Activated CD8-positive, alpha-beta memory T cell treated with anti-CD3 and anti-CD28 coated beads for 36 hours (primary cell): ENCODE measurements around the gene RPEL1. TPM values are rescaled to one million over a fixed set of nuclear protein-coding genes. Genes with fewer than 3 reads are reported as not detected.

ENCODE experiments used
- CTCF ChIA-PET: fragments of 350-600 bp; sonication (Branson Sonifier 250); formaldehyde crosslinking; loops from one replicate; lab custom pipeline; 2021; ENCODE audit warnings: antibody characterized with exemption; lab: Charles Lee
- POLR2A ChIA-PET: fragments of 350-600 bp; sonication (Branson Sonifier 250); formaldehyde crosslinking; loops from one replicate; lab custom pipeline; 2021; ENCODE audit warnings: antibody characterized with exemption; lab: Charles Lee
- total RNA-seq, 2 experiments: library from RNA; stranded (reverse); gene quantifications; one replicate each; pipeline ENCODE4 v1.2.3, GENCODE V29; 2021

Gene RPEL1
- total RNA-seq, 2 experiments from 2014 or later = 0.08 TPM; not detected in 1

DNA sequence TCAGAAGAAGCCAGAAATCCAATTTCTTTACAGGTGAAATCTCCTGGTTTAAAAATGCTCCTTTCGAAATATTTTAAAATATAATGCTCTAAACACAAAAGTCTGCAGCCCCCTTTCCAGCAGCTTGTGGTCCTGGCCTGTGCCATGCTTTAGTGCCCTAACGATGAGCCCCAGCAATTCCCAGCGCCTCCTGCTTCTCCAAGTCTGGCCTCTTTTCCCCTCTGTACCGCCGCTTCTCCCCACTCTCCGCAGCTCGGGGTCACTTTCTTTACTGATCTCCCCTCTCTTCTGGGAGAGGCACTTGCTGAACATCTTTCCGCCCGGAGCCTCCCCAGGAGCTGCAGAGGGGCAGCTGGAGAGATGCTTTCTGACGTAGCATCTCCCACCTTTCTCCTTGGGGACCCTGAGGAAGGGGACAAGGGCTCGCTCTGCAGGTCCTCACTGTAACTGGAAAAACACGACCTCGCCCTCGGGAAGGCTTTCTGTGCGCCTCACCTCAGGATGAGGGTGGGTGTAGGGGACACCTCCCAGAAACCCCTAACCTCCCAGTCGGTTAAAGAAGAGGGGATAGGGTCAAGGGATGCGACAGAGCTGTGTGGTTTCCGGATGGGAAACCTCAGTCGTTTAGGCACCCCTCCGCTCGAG, 30.7 kb downstream of the RPEL1 start:
- POLR2A ChIA-PET = no interaction called here
- CTCF ChIA-PET = interaction anchor here (0.8 to 1.3 kb wide), 2 partner anchors 12 to 85 kb away, joined by 3 to 5 read pairs; no protein-coding TSS in a partner anchor

DNA sequence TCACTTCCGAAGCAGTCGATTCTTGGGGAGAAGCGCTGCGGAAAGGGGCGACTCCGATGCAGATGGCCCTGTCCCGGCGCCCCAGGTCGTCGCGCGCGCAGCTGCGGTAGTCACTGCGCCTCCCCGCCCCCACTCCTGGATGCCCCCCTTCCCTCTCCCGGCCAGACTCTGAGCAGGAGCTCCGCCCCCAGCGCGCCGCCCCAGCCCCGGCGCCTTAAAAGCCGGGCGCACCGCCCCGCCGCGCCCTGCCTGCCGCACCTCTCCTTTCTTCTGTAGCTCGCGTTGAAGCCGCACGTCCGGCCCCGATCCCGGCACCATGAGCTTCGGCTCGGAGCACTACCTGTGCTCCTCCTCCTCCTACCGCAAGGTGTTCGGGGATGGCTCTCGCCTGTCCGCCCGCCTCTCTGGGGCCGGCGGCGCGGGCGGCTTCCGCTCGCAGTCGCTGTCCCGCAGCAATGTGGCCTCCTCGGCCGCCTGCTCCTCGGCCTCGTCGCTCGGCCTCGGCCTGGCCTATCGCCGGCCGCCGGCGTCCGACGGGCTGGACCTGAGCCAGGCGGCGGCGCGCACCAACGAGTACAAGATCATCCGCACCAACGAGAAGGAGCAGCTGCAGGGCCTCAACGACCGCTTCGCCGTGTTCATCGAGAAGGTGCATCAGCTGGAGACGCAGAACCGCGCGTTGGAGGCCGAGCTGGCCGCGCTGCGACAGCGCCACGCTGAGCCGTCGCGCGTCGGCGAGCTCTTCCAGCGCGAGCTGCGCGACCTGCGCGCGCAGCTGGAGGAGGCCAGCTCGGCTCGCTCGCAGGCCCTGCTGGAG, 31.4 kb downstream of the RPEL1 start, which contains the start of gene INA:
INA (plus strand) TSS at position 243 of the 817 bp plus-strand sequence; CDS start at position 317, 74 bp downstream.
- POLR2A ChIA-PET = interaction anchor here (0.6 kb wide), 1 partner anchor 184 kb away, joined by 7 read pairs; no protein-coding TSS in a partner anchor
- CTCF ChIA-PET = interaction anchor here (0.6 to 1.3 kb wide), 3 partner anchors 12 to 86 kb away, joined by 3 to 5 read pairs (median 3); no protein-coding TSS in a partner anchor

DNA sequence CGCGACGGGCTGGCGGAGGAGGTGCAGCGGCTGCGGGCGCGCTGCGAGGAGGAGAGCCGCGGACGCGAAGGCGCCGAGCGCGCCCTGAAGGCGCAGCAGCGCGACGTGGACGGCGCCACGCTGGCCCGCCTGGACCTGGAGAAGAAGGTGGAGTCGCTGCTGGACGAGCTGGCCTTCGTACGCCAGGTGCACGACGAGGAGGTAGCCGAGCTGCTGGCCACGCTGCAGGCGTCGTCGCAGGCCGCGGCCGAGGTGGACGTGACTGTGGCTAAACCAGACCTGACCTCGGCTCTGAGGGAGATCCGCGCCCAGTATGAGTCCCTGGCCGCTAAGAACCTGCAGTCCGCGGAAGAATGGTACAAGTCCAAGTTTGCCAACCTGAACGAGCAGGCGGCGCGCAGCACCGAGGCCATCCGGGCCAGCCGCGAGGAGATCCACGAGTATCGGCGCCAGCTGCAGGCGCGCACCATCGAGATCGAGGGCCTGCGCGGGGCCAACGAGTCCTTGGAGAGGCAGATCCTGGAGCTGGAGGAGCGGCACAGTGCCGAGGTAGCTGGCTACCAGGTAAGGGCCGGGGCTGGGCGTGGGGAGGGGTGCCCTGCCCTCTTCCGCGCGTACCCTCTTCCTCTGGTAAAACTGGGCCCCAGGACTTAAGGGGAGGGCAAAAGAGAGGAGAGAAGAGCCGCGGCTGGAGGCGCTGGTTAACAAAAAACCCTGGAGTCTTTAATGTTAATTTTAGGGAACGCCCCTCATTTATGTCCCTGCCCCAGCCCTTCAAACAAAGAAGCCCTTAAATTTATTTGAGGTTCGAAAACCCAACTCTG, 32.2 kb downstream of the RPEL1 start:
- ChIA-PET CTCF (interaction anchor here (1.3 kb wide), 1 partner anchor 87 kb away, joined by 5 read pairs; no protein-coding TSS in a partner anchor), POLR2A (interaction anchor here (0.6 kb wide), 1 partner anchor 373 kb away, joined by 3 read pairs; no protein-coding TSS in a partner anchor)

DNA sequence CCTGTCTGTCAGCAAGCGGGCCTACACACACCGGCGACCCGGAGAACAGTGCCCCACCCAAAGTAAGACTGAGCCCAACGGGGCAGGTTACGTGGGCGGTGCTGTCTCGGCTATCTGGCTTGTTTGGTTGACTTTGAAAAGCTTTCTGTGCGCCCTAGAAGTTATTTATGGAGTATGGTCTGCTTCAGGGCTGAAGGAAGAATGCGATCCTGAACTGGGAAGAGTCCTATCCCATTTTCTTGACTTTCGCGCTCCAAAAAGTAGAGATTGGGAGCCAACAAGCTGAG, 32.8 kb downstream of the RPEL1 start:
- POLR2A ChIA-PET = interaction anchor here (0.6 kb wide), 1 partner anchor 374 kb away, joined by 3 read pairs; no protein-coding TSS in a partner anchor
- CTCF ChIA-PET = no interaction called here

DNA sequence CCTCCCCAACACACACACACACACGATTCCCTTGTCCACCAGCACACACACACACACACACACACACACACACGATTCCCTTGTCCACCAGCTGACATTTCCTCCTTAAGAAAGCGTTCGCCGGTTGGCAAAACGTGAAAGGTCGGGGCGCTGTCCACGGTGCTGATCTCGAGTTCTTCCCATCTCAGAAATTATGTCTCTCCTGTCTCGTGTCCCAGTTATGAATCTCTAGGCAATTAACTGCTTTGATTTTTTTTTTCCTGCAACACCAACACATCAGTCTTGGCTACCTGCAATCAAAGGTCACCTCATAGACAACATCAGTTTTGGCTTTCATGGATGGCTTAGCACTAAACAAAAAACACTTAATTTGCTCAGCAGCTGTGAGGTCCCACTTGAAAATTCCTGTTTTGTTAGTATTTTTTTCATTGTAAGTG, 33.2 kb downstream of the RPEL1 start:
- ChIA-PET CTCF (no interaction called here), POLR2A (interaction anchor here (0.6 kb wide), 1 partner anchor 374 kb away, joined by 3 read pairs; no protein-coding TSS in a partner anchor)

DNA sequence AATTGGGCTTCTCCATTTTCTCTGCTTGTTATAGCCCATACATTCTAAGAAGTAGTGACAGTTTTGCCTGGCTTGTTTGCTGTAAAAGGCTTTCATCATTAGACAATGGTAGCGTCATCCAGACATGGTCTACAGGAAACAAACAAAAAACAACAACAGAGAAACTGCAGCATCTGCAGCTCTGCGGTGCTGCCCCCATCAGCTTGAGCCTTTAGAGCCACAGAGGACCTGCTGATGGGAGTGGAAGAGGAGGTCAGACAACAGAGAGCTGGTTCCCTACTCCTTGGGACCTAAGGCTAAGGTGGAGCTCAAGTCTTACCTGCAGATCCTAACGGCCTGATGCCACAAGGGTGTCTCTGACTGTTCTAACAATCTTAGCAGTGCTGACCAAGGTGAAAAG, 34.3 kb downstream of the RPEL1 start:
- POLR2A ChIA-PET = no interaction called here
- CTCF ChIA-PET = no interaction called here

DNA sequence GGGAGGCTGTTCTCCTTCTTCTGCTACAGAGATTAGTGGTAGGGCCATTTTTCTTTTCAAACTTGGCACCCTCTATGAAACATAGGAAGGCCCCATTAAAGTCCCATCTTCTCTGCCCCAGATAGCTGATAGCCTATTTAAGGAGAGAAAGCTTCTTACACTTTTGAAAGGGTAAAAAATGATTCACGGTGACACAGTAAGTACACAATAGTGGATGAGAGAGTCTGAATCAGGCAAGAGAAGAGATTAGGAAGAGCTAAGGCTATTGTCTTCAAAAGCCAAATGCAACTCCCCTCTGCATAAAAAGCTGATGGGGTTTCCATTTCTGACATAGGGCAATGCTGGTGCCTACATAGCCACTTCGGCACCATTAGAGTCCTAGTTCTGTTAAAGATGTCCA, 34.8 kb downstream of the RPEL1 start:
- ChIA-PET CTCF (no interaction called here), POLR2A (no interaction called here)

DNA sequence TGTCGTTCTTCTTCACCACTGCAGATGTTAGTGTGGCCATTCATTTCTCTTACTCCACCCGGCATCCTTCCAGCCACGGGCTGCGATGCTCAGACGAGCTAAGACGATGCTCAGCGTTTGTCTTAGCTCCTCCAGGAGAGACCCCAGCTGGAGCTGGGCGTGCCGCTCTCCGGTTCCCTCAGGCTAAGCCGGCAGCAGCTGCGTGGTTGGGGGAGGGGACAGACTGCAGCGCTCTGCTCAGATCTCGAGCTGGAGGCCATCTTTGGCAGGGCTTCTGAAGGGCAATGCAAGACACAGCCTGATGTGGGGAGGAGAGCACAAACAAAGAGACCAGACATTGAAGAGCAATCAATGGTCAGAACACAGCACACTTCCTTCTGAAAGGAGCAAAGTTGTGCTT, 36.1 kb downstream of the RPEL1 start:
- ChIA-PET CTCF (no interaction called here), POLR2A (no interaction called here)

DNA sequence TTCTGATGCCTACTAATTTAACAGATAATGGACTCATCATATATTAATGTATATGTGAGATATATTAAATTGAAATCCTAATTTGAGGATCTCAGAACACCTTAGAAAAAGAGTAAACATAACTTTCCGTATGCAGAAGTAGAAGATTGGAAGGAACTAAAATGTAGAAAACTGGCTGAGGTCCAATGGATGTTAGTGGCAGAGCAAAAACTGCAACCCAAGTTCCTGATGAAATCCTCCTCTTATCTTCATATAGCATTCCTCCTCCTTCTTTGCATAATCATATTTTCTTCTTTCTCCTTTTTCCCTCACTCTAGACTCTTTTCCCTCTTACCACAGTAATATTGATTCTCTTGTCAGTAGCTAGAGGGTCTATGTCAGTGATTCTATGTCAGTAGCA, 37.3 kb downstream of the RPEL1 start:
- CTCF ChIA-PET = no interaction called here

DNA sequence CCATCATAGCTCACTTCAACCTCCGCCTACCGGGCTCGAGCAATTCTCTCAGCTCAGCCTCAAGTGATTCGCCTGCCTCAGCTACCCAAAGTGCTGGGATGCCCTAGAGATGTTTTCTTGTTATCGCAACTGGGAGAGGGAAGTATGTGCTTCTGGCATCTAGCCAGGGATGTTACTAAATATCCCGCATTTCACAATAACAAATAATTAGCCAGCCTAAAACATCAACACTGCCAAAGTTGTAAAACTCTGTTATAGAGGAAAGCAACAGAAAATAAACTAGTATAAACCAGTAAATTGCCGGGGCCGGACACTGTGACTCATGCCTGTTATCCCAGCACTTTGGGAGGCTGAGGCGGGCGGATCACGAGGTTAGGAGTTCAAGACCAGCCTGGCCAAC, 38.5 kb downstream of the RPEL1 start:
- ChIA-PET POLR2A (no interaction called here), CTCF (interaction anchor here (0.7 kb wide), 1 partner anchor 236 kb away, joined by 3 read pairs; no protein-coding TSS in a partner anchor)

More for the DNA sequence above, 37.3 kb downstream of the RPEL1 start:
- POLR2A ChIA-PET = no interaction called here

DNA sequence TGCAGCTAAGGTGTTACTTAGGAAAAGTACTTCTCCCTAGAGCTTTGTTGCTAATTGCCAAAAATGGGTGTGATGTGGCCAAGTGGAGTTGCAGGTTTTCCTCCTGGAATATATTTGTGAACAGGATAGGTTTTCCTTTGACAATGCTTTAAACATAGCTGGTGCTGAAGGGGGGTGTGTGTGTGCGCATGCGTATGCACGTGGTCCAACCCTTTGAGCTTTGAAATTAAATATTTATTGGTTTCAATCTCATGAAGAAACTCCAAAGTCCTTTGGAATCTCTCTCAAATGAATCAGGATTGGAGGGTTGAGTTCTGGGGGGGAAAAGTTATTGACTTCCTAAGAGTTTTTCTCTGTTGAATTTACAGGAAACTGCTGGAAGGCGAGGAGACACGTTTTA, 42.3 kb downstream of the RPEL1 start:
- ChIA-PET POLR2A (no interaction called here), CTCF (no interaction called here)

DNA sequence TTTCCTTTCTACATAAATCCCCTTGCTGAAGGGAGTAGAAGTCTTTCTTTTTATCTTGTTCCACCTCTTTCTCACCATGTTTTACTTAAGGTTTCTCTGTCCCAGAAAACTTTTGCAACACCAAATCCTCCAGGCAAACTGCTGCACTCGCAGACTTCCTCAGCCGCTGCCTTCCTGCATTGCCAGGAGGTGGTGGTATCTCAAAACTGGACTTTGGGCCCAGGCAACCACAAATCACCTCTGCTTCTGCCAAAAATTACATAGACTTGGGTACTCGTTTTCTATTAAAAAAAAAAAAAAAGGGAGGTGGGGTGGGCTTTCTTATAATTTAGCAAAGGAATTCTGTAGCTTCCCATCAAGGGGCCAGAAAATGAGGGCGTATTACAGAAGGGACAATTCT, 45.9 kb downstream of the RPEL1 start:
- ChIA-PET CTCF (no interaction called here), POLR2A (interaction anchor here (0.7 kb wide), 1 partner anchor 404 kb away, joined by 3 read pairs; no protein-coding TSS in a partner anchor)

DNA sequence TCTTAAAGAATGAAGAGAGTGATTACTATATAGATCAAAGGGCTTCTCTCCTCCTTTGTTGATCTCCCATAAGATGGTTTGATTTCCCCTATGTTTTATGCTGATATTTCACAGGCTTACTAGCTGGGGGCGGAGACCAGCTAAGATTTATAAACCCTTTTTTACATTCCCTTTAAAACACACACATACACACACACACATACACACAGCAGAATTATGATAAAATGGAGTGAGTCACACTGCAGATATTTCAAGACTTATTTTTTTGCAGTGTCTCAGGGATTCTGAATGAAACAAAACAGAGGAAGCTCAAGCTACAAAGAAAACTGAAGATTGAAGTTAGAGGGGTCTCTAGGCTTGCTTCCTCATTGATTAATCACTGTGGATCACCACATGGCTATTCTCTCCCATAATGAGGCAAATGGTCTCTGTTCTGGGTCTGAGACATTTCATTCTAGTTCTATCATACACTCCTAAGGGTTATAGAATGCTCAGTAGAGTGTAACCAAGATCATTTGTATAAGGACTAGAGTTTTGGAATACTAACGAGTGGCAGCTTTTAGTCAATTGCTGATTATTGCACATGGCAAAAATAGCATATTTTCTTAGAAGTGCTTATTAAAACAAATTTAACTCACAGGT, 49.8 kb downstream of the RPEL1 start:
- CTCF ChIA-PET = no interaction called here
- POLR2A ChIA-PET = no interaction called here

Other genes starting within 250 kb of the RPEL1 start
- 10 to 100 TPM; 40.0 to 46.3 TPM for gene NT5C2, start 52.6 kb upstream of the RPEL1 start, total RNA-seq
- under 1 TPM; 0.63 to 0.82 TPM for gene INA, start 31.3 kb downstream of the RPEL1 start, total RNA-seq
- gene PCGF6, start 105.3 kb downstream of the RPEL1 start, total RNA-seq = 10 to 100 TPM; 17.9 to 18.3 TPM
- gene TAF5, start 122.1 kb downstream of the RPEL1 start, total RNA-seq = 10 to 100 TPM; 12.0 to 12.4 TPM
- 100 to 1,000 TPM; 459 to 475 TPM for gene ATP5MK, start 150.6 kb downstream of the RPEL1 start, total RNA-seq
- 10 to 100 TPM; 93.4 to 93.7 TPM for gene PDCD11, start 150.7 kb downstream of the RPEL1 start, total RNA-seq
- 10 to 100 TPM; 12.1 to 14.0 TPM for gene CALHM2, start 206.5 kb downstream of the RPEL1 start, total RNA-seq
- not detected for gene CALHM1, start 213.0 kb downstream of the RPEL1 start, total RNA-seq
- under 1 TPM in 1 of 2 experiments, not detected in 1; 0.10 TPM for gene CALHM3, start 233.4 kb downstream of the RPEL1 start, total RNA-seq
- 1 to 10 TPM; 1.9 to 2.1 TPM for gene NEURL1, start 247.8 kb downstream of the RPEL1 start, total RNA-seq